Body of pancreas (tissue), 4 donors: Measurements from ENCODE around the gene DCT. TPM values are rescaled to one million over a fixed set of nuclear protein-coding genes. Genes with fewer than 3 reads are reported as not detected.
"Not testable (repeated sequence)": the region's sequence is repeated elsewhere in the genome, so short reads cannot be mapped to it uniquely, and the experiment has no call there.

Experiments
- ATAC-seq: fragments of 150-250 bp; one replicate; pipeline ENCODE4 v1.9.1; 2016
- DNase-seq, 4 donors: peaks; one replicate each; pipeline ENCODE4 v3.0.0-alpha.2; 2019
- H3K27ac ChIP-seq, 4 donors: fragments of 200-600 bp; sonication (generic); 1 replicate in 3 of 4; 2 replicates in 1 of 4; pipeline versions ENCODE4 v1.5.1 to v1.6.1; 2016 to 2019; ENCODE audit warnings: mild to moderate bottlenecking in 1 of 4, mixed read lengths in 1 of 4, moderate library complexity in 1 of 4
- H3K27me3 ChIP-seq, 2 donors: fragments of 200-600 bp; sonication (generic); one replicate each; pipeline ENCODE4 v1.6.0; 2016; ENCODE audit warnings: mild to moderate bottlenecking in 1 of 2
- H3K36me3 ChIP-seq, 2 donors: fragments of 200-600 bp; sonication (generic); replicated peaks in 1 of 2; 2 replicates each; pipeline ENCODE4 v1.5.1; 2016; ENCODE audit warnings: low read depth in 2 of 2; ENCODE audit not compliant: insufficient read depth in 1 of 2
- H3K4me1 ChIP-seq: fragments of 200-600 bp; sonication (generic); one replicate; pipeline ENCODE4 v1.6.0; 2016
- H3K4me3 ChIP-seq, 2 donors: fragments of 200-600 bp; sonication (generic); 1 replicate in 1 of 2; 2 replicates in 1 of 2; pipeline ENCODE4 v1.5.1; 2016 to 2019
- H3K9me3 ChIP-seq, 3 donors: fragments of 200-600 bp; sonication (generic); 1 replicate in 2 of 3; 2 replicates in 1 of 3; pipeline ENCODE4 v1.5.1; 2016
- CTCF ChIP-seq, 7 experiments: fragments of 450-650 bp in 4 of 7; fragments of 200-600 bp in 3 of 7; sonication (generic) in 3 of 7; IDR thresholded peaks; one replicate each; pipeline ENCODE4 v1.5.1; 2016 to 2019; ENCODE audit warnings: antibody characterized with exemption in 7 of 7
- POLR2A ChIP-seq, 3 donors: fragments of 450-650 bp; IDR thresholded peaks; one replicate each; pipeline ENCODE4 v1.6.1; 2016; ENCODE audit warnings: antibody characterized with exemption in 3 of 3, mild to moderate bottlenecking in 2 of 3
- WGBS, 2 donors: methylation state at CpG; one replicate each; pipeline ENCODE4 v1.1.5; 2017; 5-methylcytosine and 5-hydroxymethylcytosine counted together
- intact Hi-C: fragments of 100-400 bp; cut with DNase I; formaldehyde crosslinking; loops from one replicate; pipeline ENCODE4 v1.15.1; 2023
- total RNA-seq, 2 donors: library from RNA; depleted of rRNA; stranded (reverse); fragments of >200 nt; gene quantifications; one replicate each; pipeline ENCODE4 v1.1.0, GENCODE V29; 2016

DCT gene
- total RNA-seq, 2 donors from 2014 or later, result 0.33 to 0.78 TPM

- Histone ChIP-seq H3K9me3 (no peaks in the 10 kb centered on the region), H3K36me3 (no peaks in the 10 kb centered on the region), H3K27me3 (no peaks in the 10 kb centered on the region), H3K4me3 (no peak overlapping the region), H3K4me1 (no peaks in the 10 kb centered on the region), H3K27ac (no peak overlapping the region)
- 82 to 84% methylated on average over 4 of the region's 4 CpGs for WGBS, 2 donors
- DNase-seq (no peak), ATAC-seq (no peak)
- intact Hi-C loops, result no loop called here
- TF ChIP-seq POLR2A (IDR thresholded peaks at IDR 0.05) (no peak), CTCF (IDR thresholded peaks at IDR 0.05) (no peak)
These were observed 36.4 kb upstream of the DCT start for GRCh38 chr13:94515911-94516310.

DNA sequence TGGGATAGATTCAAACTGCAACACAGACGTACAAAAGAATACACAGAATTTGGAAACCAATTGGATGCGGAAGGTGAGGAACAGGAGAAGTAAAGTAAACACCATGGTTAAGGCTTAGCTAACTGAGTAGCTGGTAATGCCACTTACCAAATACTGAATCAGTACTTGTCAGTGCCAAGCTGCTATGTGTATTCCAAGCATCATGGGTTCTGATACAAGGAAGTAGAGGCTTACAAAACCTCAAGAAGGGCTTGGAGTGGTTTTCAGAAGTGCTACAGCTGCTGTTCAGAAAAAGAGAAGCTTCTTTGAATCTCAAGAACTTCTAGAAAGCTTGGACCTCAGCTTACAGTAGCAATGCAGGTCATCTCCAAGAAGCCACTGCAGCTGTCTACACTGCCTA lies 35.9 kb upstream of the DCT start:
- ATAC-seq, result no peak
- WGBS, 2 donors, result 85 to 91% methylated on average over 2 of the region's 2 CpGs

DNA sequence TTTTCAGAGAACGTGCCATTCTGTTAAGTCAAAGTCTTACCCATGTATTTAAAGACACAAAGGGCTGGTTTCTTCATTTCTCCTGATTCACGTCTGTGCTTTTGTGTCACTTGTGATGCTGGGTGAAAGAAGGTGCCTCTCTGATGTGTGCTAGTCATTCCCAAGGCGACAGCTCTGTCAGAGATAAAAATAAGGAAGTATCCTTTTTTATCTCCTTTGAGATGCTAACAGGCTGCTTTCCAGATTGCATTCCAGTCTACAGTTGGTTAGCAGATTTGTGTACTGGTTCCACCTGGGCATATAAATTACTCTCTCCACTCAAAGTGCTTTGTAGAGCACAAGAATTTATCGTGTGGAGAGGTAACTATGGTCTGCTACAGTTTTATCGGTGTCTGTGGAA lies 33.5 kb upstream of the DCT start:
- no peaks in the 10 kb centered on the region for H3K27me3 ChIP-seq
- 65 to 68% methylated on average over 5 of the region's 5 CpGs for WGBS, 2 donors
- TF ChIP-seq POLR2A (IDR thresholded peaks at IDR 0.05) (no peak), CTCF (IDR thresholded peaks at IDR 0.05) (no peak)
- ATAC-seq (no peak), DNase-seq (no peak)
- H3K27ac ChIP-seq, result no peak overlapping the region
- no peaks in the 10 kb centered on the region for H3K36me3 ChIP-seq
- no peaks in the 10 kb centered on the region for H3K9me3 ChIP-seq
- intact Hi-C loops, result no loop called here
- H3K4me3 ChIP-seq, result no peak overlapping the region
- H3K4me1 ChIP-seq, result no peaks in the 10 kb centered on the region

More for the DNA sequence above, 35.9 kb upstream of the DCT start:
- H3K4me3 ChIP-seq, result no peak overlapping the region
- no peak for DNase-seq
- intact Hi-C loops, result no loop called here
- H3K9me3 ChIP-seq, result no peaks in the 10 kb centered on the region
- TF ChIP-seq CTCF (IDR thresholded peaks at IDR 0.05), result no peak
- no peak for TF ChIP-seq POLR2A (IDR thresholded peaks at IDR 0.05)
- no peaks in the 10 kb centered on the region for H3K36me3 ChIP-seq
- no peak overlapping the region for H3K27ac ChIP-seq
- no peaks in the 10 kb centered on the region for H3K4me1 ChIP-seq
- H3K27me3 ChIP-seq, result no peaks in the 10 kb centered on the region

- DNase-seq, result no peak
- no peak for TF ChIP-seq CTCF (IDR thresholded peaks at IDR 0.05)
- no peak for TF ChIP-seq POLR2A (IDR thresholded peaks at IDR 0.05)
- H3K4me1 ChIP-seq, result no peaks in the 10 kb centered on the region
- intact Hi-C loops, result no loop called here
- no peak for ATAC-seq
- H3K9me3 ChIP-seq, result no peaks in the 10 kb centered on the region
- no peaks in the 10 kb centered on the region for H3K27me3 ChIP-seq
- WGBS, 2 donors, result 45 to 79% methylated on average over 1 of the region's 1 CpG
- H3K4me3 ChIP-seq, result no peak overlapping the region
- no peaks in the 10 kb centered on the region for H3K36me3 ChIP-seq
- H3K27ac ChIP-seq, result no peak overlapping the region
These were observed 26.2 kb upstream of the DCT start for GRCh38 chr13:94505730-94506129.

DNA sequence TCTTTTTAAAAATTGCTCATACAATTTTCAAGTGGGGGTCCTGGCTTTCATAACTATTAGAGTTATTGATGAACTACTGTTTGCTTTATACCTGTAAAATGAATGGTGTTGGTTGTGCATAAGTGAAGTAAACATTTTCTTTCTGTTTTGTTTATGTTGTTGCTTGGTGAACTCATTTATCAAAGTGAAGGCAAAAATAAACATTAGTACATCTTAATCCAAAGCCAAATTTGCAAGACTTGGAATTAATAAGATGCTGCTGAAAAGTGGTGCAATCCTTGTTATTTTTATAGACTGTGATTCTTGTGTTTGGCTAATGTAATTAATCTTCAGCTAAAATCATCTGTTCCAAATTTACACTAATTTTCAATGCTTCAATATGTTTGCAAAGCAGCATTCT lies 24.4 kb upstream of the DCT start:
- no peaks in the 10 kb centered on the region for H3K27me3 ChIP-seq
- H3K4me1 ChIP-seq, result no peaks in the 10 kb centered on the region
- ATAC-seq (no peak), DNase-seq (no peak)
- no peak overlapping the region for H3K4me3 ChIP-seq
- no peaks in the 10 kb centered on the region for H3K9me3 ChIP-seq
- intact Hi-C loops, result no loop called here
- TF ChIP-seq POLR2A (IDR thresholded peaks at IDR 0.05), result no peak
- no peak overlapping the region for H3K27ac ChIP-seq
- H3K36me3 ChIP-seq, result no peaks in the 10 kb centered on the region

- WGBS, 2 donors, result 93 to 98% methylated on average over 4 of the region's 4 CpGs
- not testable (repeated sequence) for H3K4me1 ChIP-seq
These were observed 19.3 kb upstream of the DCT start for GRCh38 chr13:94498831-94499230.

More at GRCh38 chr13:94498831-94499230, 19.3 kb upstream of the DCT start:
- H3K36me3 ChIP-seq, intact Hi-C loops, H3K9me3 ChIP-seq, H3K4me3 ChIP-seq, H3K27ac ChIP-seq, H3K27me3 ChIP-seq, DNase-seq, ATAC-seq: not testable (repeated sequence)
